Body of pancreas (tissue), 4 donors: ENCODE results near the gene ACADSB.

Source experiments
- CTCF ChIP-seq, 7 experiments: fragments of 450-650 bp in 4 of 7; fragments of 200-600 bp in 3 of 7; sonication (generic) in 3 of 7; IDR thresholded peaks; one replicate each; pipeline ENCODE4 v1.5.1; 2016 to 2019; ENCODE audit warnings: antibody characterized with exemption in 7 of 7
- POLR2A ChIP-seq, 3 donors: fragments of 450-650 bp; IDR thresholded peaks; one replicate each; pipeline ENCODE4 v1.6.1; 2016; ENCODE audit warnings: antibody characterized with exemption in 3 of 3, mild to moderate bottlenecking in 2 of 3

GRCh38 chr10:122980209-122981065 is 28.4 kb upstream of the ACADSB start, which contains the start of gene PSTK:
- TF ChIP-seq CTCF (IDR thresholded peaks at IDR 0.05) = peak; percentile 88 to 99 (median 97)
- TF ChIP-seq POLR2A (IDR thresholded peaks at IDR 0.05) = peak; percentile 66 to 90 (median 84)
